ENCODE data around the gene LSAMP.
"Not testable (repeated sequence)": the region's sequence is repeated elsewhere in the genome, so short reads cannot be mapped to it uniquely, and the experiment has no call there.

Gene LSAMP

DNA sequence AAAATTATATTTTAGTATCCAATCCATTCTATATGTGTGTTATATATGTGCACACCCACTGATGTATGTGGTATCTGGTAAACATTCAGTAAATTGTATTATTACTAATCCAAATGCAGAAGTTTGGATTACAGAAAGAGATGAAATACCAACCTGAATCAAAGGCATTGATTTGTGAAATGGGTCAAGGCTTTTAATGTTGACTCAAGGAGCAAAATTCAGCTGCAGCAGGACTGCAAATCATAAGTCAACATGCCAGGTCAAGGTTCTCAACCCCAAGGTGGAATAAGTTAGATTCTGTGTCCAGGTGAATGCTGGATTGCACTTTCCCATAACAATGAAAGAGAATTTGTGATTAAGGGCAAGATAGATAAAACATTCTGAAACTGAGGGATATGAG lies 631.3 kb downstream of the LSAMP start:
- H3K36me3 ChIP-seq (ENCODE audit: insufficient read depth, low read length) = no peaks in the 10 kb centered on the region
- no peaks in the 10 kb centered on the region for H3K9me3 ChIP-seq (ENCODE audit: control insufficient read depth, insufficient read depth, low read length)
- no peak overlapping the region for H3K9ac ChIP-seq (ENCODE audit: low read depth, low read length)

DNA sequence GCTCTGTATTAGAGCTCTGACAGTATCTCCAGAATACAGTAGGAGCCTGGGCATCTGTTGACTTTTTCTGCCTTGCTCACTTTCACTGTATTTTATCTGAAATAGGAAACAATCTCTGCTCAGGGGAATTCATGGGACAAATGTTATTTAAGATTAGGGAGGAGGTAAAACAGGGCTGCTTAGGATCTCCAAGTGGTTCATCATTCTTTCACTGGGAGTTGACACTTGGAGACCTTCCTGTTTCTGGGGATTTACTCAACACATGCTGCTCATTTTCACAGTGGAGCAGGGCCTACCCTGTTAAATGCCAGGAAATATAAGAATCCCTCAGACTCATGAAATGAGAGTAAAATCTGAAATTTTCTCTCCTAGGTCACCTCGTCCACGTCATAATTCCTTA lies 636.5 kb downstream of the LSAMP start:
- Histone ChIP-seq H3K4me1 (ENCODE audit: insufficient read depth, low read length) (peaks cover 28% of the 10 kb centered on the region), H3K36me3 (ENCODE audit: insufficient read depth, low read length) (no peaks in the 10 kb centered on the region), H3K9me3 (ENCODE audit: control insufficient read depth, insufficient read depth, low read length) (no peaks in the 10 kb centered on the region), H3K9ac (ENCODE audit: low read depth, low read length) (no peak overlapping the region)

More for the DNA sequence above, 631.3 kb downstream of the LSAMP start:
- H3K4me1 ChIP-seq (ENCODE audit: insufficient read depth, low read length) = peaks cover 6% of the 10 kb centered on the region; the same call in 1 of the 2 replicates

DNA sequence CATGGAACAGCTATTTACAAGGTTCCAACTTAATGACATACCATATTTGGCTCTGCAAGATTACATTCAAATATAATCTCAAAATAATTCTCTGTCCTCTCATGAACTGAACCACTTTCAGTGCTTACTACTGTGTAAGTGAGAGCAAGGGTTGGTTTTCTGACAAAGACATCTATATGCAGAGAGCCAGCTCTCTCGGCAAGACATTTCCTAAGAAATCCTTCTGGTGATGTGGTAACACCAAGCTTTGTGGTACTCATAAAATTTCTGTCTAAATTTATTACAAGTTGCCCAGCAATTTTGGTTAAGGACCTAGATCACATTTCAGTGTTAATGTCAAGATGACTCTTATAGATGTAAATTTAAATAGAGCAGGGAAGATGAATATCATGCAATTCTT lies 637.0 kb downstream of the LSAMP start:
- Histone ChIP-seq H3K9ac (ENCODE audit: low read depth, low read length) (no peak overlapping the region), H3K4me1 (ENCODE audit: insufficient read depth, low read length) (peaks cover 34% of the 10 kb centered on the region), H3K36me3 (ENCODE audit: insufficient read depth, low read length) (no peaks in the 10 kb centered on the region), H3K9me3 (ENCODE audit: control insufficient read depth, insufficient read depth, low read length) (no peaks in the 10 kb centered on the region)

DNA sequence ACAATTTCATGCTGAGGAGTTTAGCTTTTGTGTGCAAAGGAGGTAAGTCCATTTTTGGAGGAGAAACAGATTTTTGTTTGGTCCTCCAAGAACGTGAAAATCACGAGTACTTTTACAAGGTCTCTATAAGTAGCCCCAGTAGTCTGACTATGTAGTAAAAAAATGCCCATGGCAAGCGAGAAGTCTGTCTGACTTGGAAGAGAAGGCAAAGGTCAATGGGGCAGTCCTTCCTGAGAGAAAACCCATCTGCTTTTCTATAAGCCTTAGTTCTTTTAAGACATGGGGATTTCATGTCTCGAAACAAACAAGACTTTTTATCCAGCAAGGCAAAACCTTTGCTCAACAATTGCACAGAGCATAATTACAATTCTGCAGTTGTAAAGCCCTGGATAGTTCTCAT lies 638.8 kb downstream of the LSAMP start:
- Histone ChIP-seq H3K9ac (ENCODE audit: low read depth, low read length) (no peak overlapping the region), H3K36me3 (ENCODE audit: insufficient read depth, low read length) (no peaks in the 10 kb centered on the region), H3K9me3 (ENCODE audit: control insufficient read depth, insufficient read depth, low read length) (no peaks in the 10 kb centered on the region), H3K4me1 (ENCODE audit: insufficient read depth, low read length) (peaks cover 40% of the 10 kb centered on the region)

DNA sequence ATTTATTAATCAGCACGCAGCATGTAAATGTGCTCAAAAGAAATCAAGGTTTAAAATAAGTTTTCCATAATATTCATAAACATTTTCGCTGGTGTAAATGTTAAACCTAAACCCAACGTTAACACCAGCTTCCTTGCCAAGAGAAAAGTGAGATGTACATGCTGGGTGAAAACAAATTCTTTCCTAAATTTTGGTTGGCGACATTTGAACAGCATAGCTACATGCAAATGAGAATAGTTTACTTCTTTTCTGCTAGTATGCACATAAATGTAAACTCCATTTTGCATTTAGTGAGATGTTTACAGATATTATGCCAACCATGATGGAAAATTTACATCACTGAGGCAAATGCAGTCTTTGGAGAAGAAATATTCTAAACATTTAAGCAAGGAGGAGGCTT lies 639.8 kb downstream of the LSAMP start:
- Histone ChIP-seq H3K9ac (ENCODE audit: low read depth, low read length) (no peak overlapping the region), H3K9me3 (ENCODE audit: control insufficient read depth, insufficient read depth, low read length) (no peaks in the 10 kb centered on the region), H3K4me1 (ENCODE audit: insufficient read depth, low read length) (peaks cover 40% of the 10 kb centered on the region), H3K36me3 (ENCODE audit: insufficient read depth, low read length) (no peaks in the 10 kb centered on the region)

DNA sequence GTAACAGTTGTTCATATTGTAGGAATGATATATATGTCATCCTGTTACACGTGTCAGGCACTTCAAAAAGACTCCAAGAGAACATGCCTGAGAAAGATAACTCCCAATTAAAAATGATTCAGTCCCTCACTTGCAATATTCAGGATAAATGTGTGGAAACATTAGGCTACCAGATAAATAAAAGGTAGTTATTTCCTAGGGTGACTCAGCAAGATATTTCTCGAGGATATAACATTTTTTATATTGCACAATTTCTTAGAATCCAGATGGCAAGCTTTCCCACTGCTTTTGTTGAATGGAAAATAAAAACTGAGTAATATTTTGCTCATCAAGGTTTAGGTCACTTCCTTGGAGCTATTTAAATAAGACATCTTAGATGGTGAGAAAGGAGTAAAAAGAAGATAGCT lies 640.6 kb downstream of the LSAMP start:
- Histone ChIP-seq H3K4me1 (ENCODE audit: insufficient read depth, low read length) (peaks cover 40% of the 10 kb centered on the region), H3K9ac (ENCODE audit: low read depth, low read length) (no peak overlapping the region), H3K9me3 (ENCODE audit: control insufficient read depth, insufficient read depth, low read length) (no peaks in the 10 kb centered on the region), H3K36me3 (ENCODE audit: insufficient read depth, low read length) (no peaks in the 10 kb centered on the region)

DNA sequence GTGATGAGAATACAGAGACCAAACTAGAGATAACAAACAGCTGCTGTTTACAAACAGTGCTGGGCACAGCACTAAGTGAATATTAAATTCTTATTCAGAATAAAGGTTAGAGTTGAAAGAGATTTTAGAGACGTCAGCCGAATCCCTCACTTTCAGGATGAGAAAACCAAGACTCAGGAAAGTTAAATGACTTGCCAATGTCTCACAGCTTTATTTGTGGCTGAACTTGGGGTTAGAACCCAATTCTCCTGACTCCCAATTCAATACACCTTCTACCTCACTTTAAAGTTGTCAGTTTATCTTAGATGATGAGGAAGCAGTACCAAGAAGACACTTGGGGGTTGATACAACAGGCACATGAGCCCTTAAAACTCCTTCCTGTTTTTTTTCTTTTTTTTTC lies 641.1 kb downstream of the LSAMP start:
- Histone ChIP-seq H3K9me3 (ENCODE audit: control insufficient read depth, insufficient read depth, low read length) (no peaks in the 10 kb centered on the region), H3K36me3 (ENCODE audit: insufficient read depth, low read length) (no peaks in the 10 kb centered on the region), H3K9ac (ENCODE audit: low read depth, low read length) (no peak overlapping the region), H3K4me1 (ENCODE audit: insufficient read depth, low read length) (peaks cover 40% of the 10 kb centered on the region)

DNA sequence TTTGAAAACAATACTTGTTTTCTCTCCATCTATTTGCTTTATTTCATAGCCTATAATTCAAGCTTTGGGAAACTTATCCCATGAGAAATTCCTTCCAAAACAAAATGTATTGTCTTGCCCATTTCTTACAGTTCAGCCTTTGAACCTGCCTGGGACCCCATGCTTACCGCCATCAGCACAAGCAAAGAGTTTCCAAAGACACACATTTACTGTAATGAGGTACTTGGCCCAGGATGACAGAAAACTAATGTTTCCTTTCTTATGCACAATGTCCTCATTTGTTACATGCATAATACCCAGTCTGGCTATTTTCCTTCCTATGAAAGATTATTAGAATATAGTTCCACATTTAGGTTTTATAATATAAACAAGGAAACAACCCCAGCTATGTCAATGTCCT lies 641.6 kb downstream of the LSAMP start:
- Histone ChIP-seq H3K36me3 (ENCODE audit: insufficient read depth, low read length) (no peaks in the 10 kb centered on the region), H3K9me3 (ENCODE audit: control insufficient read depth, insufficient read depth, low read length) (no peaks in the 10 kb centered on the region), H3K9ac (ENCODE audit: low read depth, low read length) (no peak overlapping the region), H3K4me1 (ENCODE audit: insufficient read depth, low read length) (peaks cover 40% of the 10 kb centered on the region)

DNA sequence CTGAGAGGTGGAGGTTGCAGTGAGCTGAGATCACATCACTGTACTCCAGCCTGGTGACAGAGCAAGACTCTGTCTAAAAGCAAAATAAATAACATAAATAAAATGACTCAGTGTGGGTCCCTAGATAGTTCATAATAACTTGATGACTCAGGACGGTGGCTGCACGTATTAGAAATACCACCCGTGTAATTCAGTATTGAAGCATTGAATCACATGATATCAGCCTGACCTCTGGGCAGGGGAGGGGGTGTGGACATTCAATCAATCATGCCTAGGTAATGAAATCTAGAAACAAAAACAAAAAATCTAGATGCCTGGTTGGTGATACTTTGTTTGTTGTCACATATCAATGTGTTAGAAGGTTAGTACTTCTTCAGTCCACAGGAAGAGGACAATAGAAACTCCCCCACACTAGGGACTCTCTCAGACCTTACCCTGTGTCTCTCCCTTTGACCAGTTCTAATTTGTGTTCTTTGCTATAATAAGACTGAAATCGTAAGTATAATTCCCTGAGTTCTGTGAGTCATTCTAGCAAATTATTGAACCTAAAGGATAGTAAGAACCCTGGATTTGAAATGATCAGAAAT lies 644.7 kb downstream of the LSAMP start:
- H3K4me1 ChIP-seq (ENCODE audit: insufficient read depth, low read length) = peaks cover 28% of the 10 kb centered on the region
- H3K36me3 ChIP-seq (ENCODE audit: insufficient read depth, low read length) = no peaks in the 10 kb centered on the region
- H3K9me3 ChIP-seq (ENCODE audit: control insufficient read depth, insufficient read depth, low read length) = no peaks in the 10 kb centered on the region
- no peak overlapping the region for H3K9ac ChIP-seq (ENCODE audit: low read depth, low read length)

DNA sequence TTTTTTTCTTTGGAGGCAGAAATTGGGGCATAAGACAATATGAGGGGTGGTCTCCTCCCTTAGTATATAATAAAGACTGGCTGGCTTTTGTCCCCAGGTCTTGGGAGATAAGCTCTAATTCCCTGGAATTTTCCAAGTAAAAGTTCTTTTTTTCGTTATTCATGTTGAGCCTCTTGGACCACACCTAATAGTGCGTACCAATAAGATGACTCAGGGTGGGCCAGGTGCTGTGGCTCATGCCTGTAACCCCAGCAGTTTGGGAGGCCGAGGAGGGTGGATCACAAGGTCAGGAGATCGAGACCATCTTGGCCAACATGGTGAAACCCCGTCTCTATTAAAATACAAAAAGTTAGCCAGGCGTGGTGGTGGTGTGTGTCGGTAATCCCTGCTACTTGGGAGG lies 645.2 kb downstream of the LSAMP start:
- H3K9me3 ChIP-seq (ENCODE audit: control insufficient read depth, insufficient read depth, low read length); H3K9ac ChIP-seq (ENCODE audit: low read depth, low read length); H3K36me3 ChIP-seq (ENCODE audit: insufficient read depth, low read length): not testable (repeated sequence)
- H3K4me1 ChIP-seq (ENCODE audit: insufficient read depth, low read length) = peaks cover 24% of the 10 kb centered on the region

DNA sequence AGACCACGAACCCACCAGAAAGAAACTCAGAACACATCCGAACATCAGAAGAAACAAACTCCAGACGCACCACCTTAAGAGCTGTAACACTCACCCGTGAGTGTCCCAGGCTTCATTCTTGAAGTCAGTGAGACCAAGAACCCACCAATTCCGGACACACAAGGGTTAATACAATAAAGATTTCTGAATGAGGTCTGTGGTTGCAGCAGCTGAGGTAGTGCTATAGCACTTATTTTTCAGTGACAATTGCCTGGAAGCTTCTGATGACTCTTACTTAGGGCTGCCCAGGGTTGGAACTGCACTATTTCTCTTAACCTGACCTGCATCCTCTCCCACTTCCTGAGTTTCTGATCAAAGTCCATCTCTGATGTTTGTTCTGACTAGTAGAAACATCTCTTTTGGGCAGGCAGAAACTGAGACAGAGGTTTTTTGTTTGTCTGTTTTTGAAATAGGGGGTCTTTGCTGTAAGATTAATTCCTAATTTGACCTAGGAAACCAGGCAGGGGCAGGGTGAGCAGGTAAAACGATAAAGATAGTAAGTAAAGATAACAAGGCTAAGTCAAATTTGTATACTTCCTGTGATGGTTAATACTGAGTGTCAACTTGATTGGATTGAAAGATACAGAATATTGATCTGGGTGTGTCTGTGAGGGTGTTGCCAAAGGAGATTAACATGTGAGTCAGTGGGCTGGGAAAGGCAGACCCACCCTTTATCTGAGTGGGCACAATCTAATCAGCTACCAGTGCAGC lies 652.9 kb downstream of the LSAMP start:
- H3K9ac ChIP-seq (ENCODE audit: low read depth, low read length) = peak overlapping the region; percentile 28; the same call in 1 of the 2 replicates
- no peaks in the 10 kb centered on the region; the same call in 1 of the 2 replicates for H3K9me3 ChIP-seq (ENCODE audit: control insufficient read depth, insufficient read depth, low read length)
- H3K36me3 ChIP-seq (ENCODE audit: insufficient read depth, low read length) = no peaks in the 10 kb centered on the region
- H3K4me1 ChIP-seq (ENCODE audit: insufficient read depth, low read length) = peaks cover 5% of the 10 kb centered on the region; the same call in 1 of the 2 replicates

DNA sequence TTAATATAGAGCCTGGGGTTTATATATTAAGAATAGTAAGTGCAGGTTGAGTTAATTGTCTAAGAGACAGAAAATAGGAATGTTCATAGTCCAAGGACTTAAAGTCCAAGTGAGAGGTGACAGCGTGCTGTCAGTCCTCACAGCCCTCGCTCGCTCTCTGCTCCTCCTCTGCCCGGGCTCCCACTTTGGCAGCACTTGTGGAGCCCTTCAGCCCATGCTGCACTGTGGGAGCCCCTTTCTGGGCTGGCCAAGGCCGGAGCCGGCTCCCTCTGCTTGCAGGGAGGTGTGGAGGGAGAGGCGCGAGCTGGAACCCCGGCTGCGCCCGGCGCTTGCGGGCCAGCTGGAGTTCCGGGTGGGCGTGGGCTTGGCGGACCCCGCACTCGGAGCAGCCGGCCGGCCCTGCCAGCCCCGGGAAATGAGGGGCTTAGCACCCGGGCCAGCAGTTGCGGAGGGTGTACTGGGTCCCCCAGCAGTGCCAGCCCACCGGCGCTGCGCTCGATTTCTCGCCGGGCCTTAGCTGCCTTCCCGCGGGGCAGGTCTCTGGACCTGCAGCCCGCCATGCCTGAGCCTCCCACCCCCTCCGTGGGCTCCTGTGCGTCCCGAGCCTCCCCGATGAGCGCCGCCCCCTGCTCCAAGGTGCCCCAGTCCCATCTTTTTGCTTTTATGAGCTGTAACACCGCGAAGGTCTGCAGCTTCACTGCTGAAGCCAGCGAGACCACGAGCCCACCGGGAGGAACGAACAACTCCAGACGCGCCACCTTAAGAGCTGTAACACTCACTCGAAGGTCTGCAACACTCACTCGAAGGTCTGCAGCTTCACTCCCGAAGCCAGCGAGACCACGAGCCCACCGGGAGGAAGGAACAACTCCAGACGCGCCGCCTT lies 653.8 kb downstream of the LSAMP start:
- peak overlapping the region; percentile 28; the same call in 1 of the 2 replicates for H3K9ac ChIP-seq (ENCODE audit: low read depth, low read length)
- not testable (repeated sequence) for H3K4me1 ChIP-seq (ENCODE audit: insufficient read depth, low read length); H3K36me3 ChIP-seq (ENCODE audit: insufficient read depth, low read length); H3K9me3 ChIP-seq (ENCODE audit: control insufficient read depth, insufficient read depth, low read length)

DNA sequence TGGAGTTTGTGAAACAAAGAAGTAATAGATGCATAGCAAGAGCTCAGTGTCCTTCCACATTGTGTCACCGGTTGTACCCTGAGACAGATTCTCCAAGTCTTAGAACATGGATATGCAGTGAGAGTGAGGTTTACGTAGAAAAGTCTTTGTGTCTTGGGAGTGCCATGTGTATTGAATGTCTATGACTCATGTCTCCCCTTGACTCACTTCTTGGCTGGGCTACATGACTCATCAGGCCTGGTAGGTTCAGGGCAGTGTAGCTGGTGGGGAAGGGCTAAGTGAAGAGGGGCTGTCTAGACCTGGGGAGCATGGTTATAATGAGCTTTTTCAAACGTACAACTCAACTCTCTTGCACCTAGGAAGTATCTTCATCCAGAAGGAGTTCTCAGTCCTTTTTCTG lies 654.5 kb downstream of the LSAMP start:
- no peaks in the 10 kb centered on the region; the same call in 1 of the 2 replicates for H3K9me3 ChIP-seq (ENCODE audit: control insufficient read depth, insufficient read depth, low read length)
- no peaks in the 10 kb centered on the region for H3K36me3 ChIP-seq (ENCODE audit: insufficient read depth, low read length)
- peaks cover 5% of the 10 kb centered on the region; the same call in 1 of the 2 replicates for H3K4me1 ChIP-seq (ENCODE audit: insufficient read depth, low read length)
- peak overlapping the region; percentile 24; the same call in 1 of the 2 replicates for H3K9ac ChIP-seq (ENCODE audit: low read depth, low read length)

DNA sequence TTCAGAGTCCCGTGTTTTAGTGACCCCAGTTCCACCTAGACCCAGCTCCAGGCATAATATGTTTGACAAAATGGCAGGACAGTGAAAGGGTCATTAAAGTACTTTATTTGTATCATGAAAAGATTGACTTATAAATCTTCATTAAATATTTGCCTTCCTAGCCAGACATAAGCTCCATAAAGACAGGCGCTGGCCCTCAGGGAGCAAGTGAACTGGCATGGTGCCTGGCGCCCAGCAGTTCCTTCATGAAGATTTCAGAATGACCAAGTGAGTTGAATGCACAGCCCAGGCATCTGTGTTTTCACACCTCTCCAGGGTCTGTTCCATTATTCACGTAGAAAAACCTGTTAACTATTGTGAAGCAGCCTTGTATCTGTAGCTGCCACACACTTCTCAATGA lies 655.8 kb downstream of the LSAMP start:
- Histone ChIP-seq H3K9me3 (ENCODE audit: control insufficient read depth, insufficient read depth, low read length) (no peaks in the 10 kb centered on the region; the same call in 1 of the 2 replicates), H3K9ac (ENCODE audit: low read depth, low read length) (no peak overlapping the region), H3K4me1 (ENCODE audit: insufficient read depth, low read length) (peaks cover 14% of the 10 kb centered on the region; the same call in 1 of the 2 replicates), H3K36me3 (ENCODE audit: insufficient read depth, low read length) (no peaks in the 10 kb centered on the region)

Measured in ES-I3 (cell line).